NCI-H524 (cell line): ENCODE measurements around the gene EPHB2.
A peak's percentile ranks its signal among the peaks of the same experiment; 100 is the strongest.
"Not testable (repeated sequence)": the region's sequence is repeated elsewhere in the genome, so short reads cannot be mapped to it uniquely, and the experiment has no call there.

Source experiments
- DNase-seq, 2 experiments: peaks; one replicate each; lab custom pipeline; 2025; lab: John Stamatoyannopoulos, UW

Gene EPHB2

GRCh38 chr1:22691031-22691753, 19.4 kb upstream of the EPHB2 start:
- DNase-seq = no peak

GRCh38 chr1:22694172-22694571, 16.5 kb upstream of the EPHB2 start:
- DNase-seq = no peak

- DNase-seq = no peak
These were observed 14.0 kb upstream of the EPHB2 start for GRCh38 chr1:22696610-22697009.

- no peak for DNase-seq
These were observed 12.7 kb upstream of the EPHB2 start for GRCh38 chr1:22697980-22698379.

GRCh38 chr1:22699681-22700520, 10.7 kb upstream of the EPHB2 start:
- no peak for DNase-seq

GRCh38 chr1:22702296-22703085, 8.1 kb upstream of the EPHB2 start:
- no peak for DNase-seq

- peak; percentile 50 to 77 for DNase-seq
These were observed 6.1 kb upstream of the EPHB2 start for GRCh38 chr1:22704440-22705067.

GRCh38 chr1:22705586-22705985, 5.1 kb upstream of the EPHB2 start:
- DNase-seq = no peak

- DNase-seq = not testable (repeated sequence)
These were observed 4.5 kb upstream of the EPHB2 start for GRCh38 chr1:22706100-22706499.

GRCh38 chr1:22708777-22709176, 1.9 kb upstream of the EPHB2 start:
- no peak for DNase-seq

GRCh38 chr1:22709227-22709626, 1.4 kb upstream of the EPHB2 start:
- no peak for DNase-seq

- peak; percentile 27 to 51 for DNase-seq
These were observed 543 bp upstream of the EPHB2 start for GRCh38 chr1:22709891-22710700.

GRCh38 chr1:22711071-22711470, 432 bp downstream of the EPHB2 start:
- peak in 1 of 2 experiments; percentile 6 for DNase-seq

GRCh38 chr1:22711591-22712501, 1.2 kb downstream of the EPHB2 start:
- DNase-seq = peak in 1 of 2 experiments; percentile 21

GRCh38 chr1:22712502-22713271, 2.0 kb downstream of the EPHB2 start:
- no peak for DNase-seq

GRCh38 chr1:22714455-22714854, 3.8 kb downstream of the EPHB2 start:
- DNase-seq = no peak

- DNase-seq = no peak
These were observed 6.6 kb downstream of the EPHB2 start for GRCh38 chr1:22717037-22717760.

GRCh38 chr1:22721122-22721873, 10.7 kb downstream of the EPHB2 start:
- DNase-seq = no peak
